Measurements from ENCODE around the gene CACNA1F. TPM values are rescaled to one million over a fixed set of nuclear protein-coding genes. Genes with fewer than 3 reads are reported as not detected.
A peak's percentile ranks its signal among the peaks of the same experiment; 100 is the strongest.

Gene CACNA1F
- 0.48 TPM for polyA plus RNA-seq (2013, experiment 1 of 2)
- polyA plus RNA-seq (2013, experiment 2 of 2): 0.46 TPM

- Histone ChIP-seq H3K9me3 (ENCODE audit: control insufficient read depth, low read length) (no peaks in the 10 kb centered on the region), H3K27ac (ENCODE audit: low read depth, low read length, severe bottlenecking) (no peak within 1 kb of the TSS), H3K36me3 (ENCODE audit: control insufficient read depth, insufficient read depth, low read length) (no peaks in the 10 kb centered on the region), H3K4me3 (ENCODE audit: extremely low read depth, insufficient read depth, low read length, poor library complexity, severe bottlenecking) (no peak within 1 kb of the TSS), H3K4me1 (ENCODE audit: control insufficient read depth, insufficient read depth, low read length, poor library complexity, severe bottlenecking) (no peaks in the 10 kb centered on the region)
- WGBS, 2 experiments (ENCODE audit: insufficient coverage in 2 of 2): no CpG with 5 or more reads among the region's 9 CpGs
These were observed at the start of gene CACNA1F for GRCh38 chrX:49233176-49233575. TSS of gene CACNA1F (minus strand) at chrX:49233340. CDS start at chrX:49233309, 31 bp downstream.

- 12 to 44% methylated on average over 3 to 7 of the region's 11 CpGs for WGBS, 2 experiments (ENCODE audit: insufficient coverage in 2 of 2)
- Histone ChIP-seq H3K27ac (ENCODE audit: low read depth, low read length, severe bottlenecking) (no peak overlapping the region), H3K9me3 (ENCODE audit: control insufficient read depth, low read length) (no peaks in the 10 kb centered on the region), H3K36me3 (ENCODE audit: control insufficient read depth, insufficient read depth, low read length) (no peaks in the 10 kb centered on the region), H3K4me3 (ENCODE audit: extremely low read depth, insufficient read depth, low read length, poor library complexity, severe bottlenecking) (no peak overlapping the region), H3K4me1 (ENCODE audit: control insufficient read depth, insufficient read depth, low read length, poor library complexity, severe bottlenecking) (no peaks in the 10 kb centered on the region)
These were observed 49.5 kb upstream of the CACNA1F start for GRCh38 chrX:49282647-49283011.

- Histone ChIP-seq H3K9me3 (ENCODE audit: control insufficient read depth, low read length) (no peaks in the 10 kb centered on the region), H3K4me3 (ENCODE audit: extremely low read depth, insufficient read depth, low read length, poor library complexity, severe bottlenecking) (no peak overlapping the region), H3K27ac (ENCODE audit: low read depth, low read length, severe bottlenecking) (no peak overlapping the region), H3K4me1 (ENCODE audit: control insufficient read depth, insufficient read depth, low read length, poor library complexity, severe bottlenecking) (no peaks in the 10 kb centered on the region), H3K36me3 (ENCODE audit: control insufficient read depth, insufficient read depth, low read length) (no peaks in the 10 kb centered on the region)
- WGBS, 2 experiments (ENCODE audit: insufficient coverage in 2 of 2): 100% methylated on average over 1 of the region's 3 CpGs; no CpG with 5 or more reads in 1 of the 2 experiments
These were observed 44.9 kb upstream of the CACNA1F start for GRCh38 chrX:49278081-49278480.

GRCh38 chrX:49277535-49277830, 44.3 kb upstream of the CACNA1F start:
- no CpG with 5 or more reads among the region's 3 CpGs for WGBS, 2 experiments (ENCODE audit: insufficient coverage in 2 of 2)
- no peaks in the 10 kb centered on the region for H3K4me1 ChIP-seq (ENCODE audit: control insufficient read depth, insufficient read depth, low read length, poor library complexity, severe bottlenecking)

GRCh38 chrX:49276671-49277534, 43.8 kb upstream of the CACNA1F start:
- Histone ChIP-seq H3K27ac (ENCODE audit: low read depth, low read length, severe bottlenecking) (no peak overlapping the region), H3K36me3 (ENCODE audit: control insufficient read depth, insufficient read depth, low read length) (peaks cover 4% of the 10 kb centered on the region), H3K9me3 (ENCODE audit: control insufficient read depth, low read length) (no peaks in the 10 kb centered on the region), H3K4me3 (ENCODE audit: extremely low read depth, insufficient read depth, low read length, poor library complexity, severe bottlenecking) (no peak overlapping the region), H3K4me1 (ENCODE audit: control insufficient read depth, insufficient read depth, low read length, poor library complexity, severe bottlenecking) (no peaks in the 10 kb centered on the region)
- WGBS, 2 experiments (ENCODE audit: insufficient coverage in 2 of 2): 92 to 95% methylated on average over 10 to 14 of the region's 19 CpGs

More at GRCh38 chrX:49277535-49277830, 44.3 kb upstream of the CACNA1F start:
- H3K36me3 ChIP-seq (ENCODE audit: control insufficient read depth, insufficient read depth, low read length): peaks cover 2% of the 10 kb centered on the region
- no peaks in the 10 kb centered on the region for H3K9me3 ChIP-seq (ENCODE audit: control insufficient read depth, low read length)
- no peak overlapping the region for H3K4me3 ChIP-seq (ENCODE audit: extremely low read depth, insufficient read depth, low read length, poor library complexity, severe bottlenecking)
- H3K27ac ChIP-seq (ENCODE audit: low read depth, low read length, severe bottlenecking): no peak overlapping the region

GRCh38 chrX:49276207-49276606, 43.1 kb upstream of the CACNA1F start:
- WGBS, 2 experiments (ENCODE audit: insufficient coverage in 2 of 2): no CpG with 5 or more reads among the region's 1 CpG
- peaks cover 8% of the 10 kb centered on the region for H3K36me3 ChIP-seq (ENCODE audit: control insufficient read depth, insufficient read depth, low read length)

GRCh38 chrX:49273181-49273727, 40.1 kb upstream of the CACNA1F start:
- no CpG with 5 or more reads among the region's 8 CpGs for WGBS, 2 experiments (ENCODE audit: insufficient coverage in 2 of 2)
- Histone ChIP-seq H3K36me3 (ENCODE audit: control insufficient read depth, insufficient read depth, low read length) (peaks cover 12% of the 10 kb centered on the region), H3K9me3 (ENCODE audit: control insufficient read depth, low read length) (no peaks in the 10 kb centered on the region), H3K4me3 (ENCODE audit: extremely low read depth, insufficient read depth, low read length, poor library complexity, severe bottlenecking) (no peak overlapping the region), H3K27ac (ENCODE audit: low read depth, low read length, severe bottlenecking) (no peak overlapping the region), H3K4me1 (ENCODE audit: control insufficient read depth, insufficient read depth, low read length, poor library complexity, severe bottlenecking) (no peaks in the 10 kb centered on the region)

More at GRCh38 chrX:49276207-49276606, 43.1 kb upstream of the CACNA1F start:
- H3K9me3 ChIP-seq (ENCODE audit: control insufficient read depth, low read length): no peaks in the 10 kb centered on the region
- H3K27ac ChIP-seq (ENCODE audit: low read depth, low read length, severe bottlenecking): no peak overlapping the region
- H3K4me1 ChIP-seq (ENCODE audit: control insufficient read depth, insufficient read depth, low read length, poor library complexity, severe bottlenecking): no peaks in the 10 kb centered on the region
- H3K4me3 ChIP-seq (ENCODE audit: extremely low read depth, insufficient read depth, low read length, poor library complexity, severe bottlenecking): no peak overlapping the region

- Histone ChIP-seq H3K4me3 (ENCODE audit: extremely low read depth, insufficient read depth, low read length, poor library complexity, severe bottlenecking) (no peak overlapping the region), H3K27ac (ENCODE audit: low read depth, low read length, severe bottlenecking) (no peak overlapping the region), H3K4me1 (ENCODE audit: control insufficient read depth, insufficient read depth, low read length, poor library complexity, severe bottlenecking) (no peaks in the 10 kb centered on the region), H3K36me3 (ENCODE audit: control insufficient read depth, insufficient read depth, low read length) (peaks cover 12% of the 10 kb centered on the region), H3K9me3 (ENCODE audit: control insufficient read depth, low read length) (no peaks in the 10 kb centered on the region)
- 82 to 100% methylated on average over 1 to 3 of the region's 6 CpGs for WGBS, 2 experiments (ENCODE audit: insufficient coverage in 2 of 2)
These were observed 39.3 kb upstream of the CACNA1F start for GRCh38 chrX:49272421-49272820.

- WGBS, 2 experiments (ENCODE audit: insufficient coverage in 2 of 2): 100% methylated on average over 1 of the region's 2 CpGs; no CpG with 5 or more reads in 1 of the 2 experiments
- Histone ChIP-seq H3K4me1 (ENCODE audit: control insufficient read depth, insufficient read depth, low read length, poor library complexity, severe bottlenecking) (no peaks in the 10 kb centered on the region), H3K27ac (ENCODE audit: low read depth, low read length, severe bottlenecking) (no peak overlapping the region), H3K9me3 (ENCODE audit: control insufficient read depth, low read length) (no peaks in the 10 kb centered on the region), H3K4me3 (ENCODE audit: extremely low read depth, insufficient read depth, low read length, poor library complexity, severe bottlenecking) (no peak overlapping the region), H3K36me3 (ENCODE audit: control insufficient read depth, insufficient read depth, low read length) (peaks cover 12% of the 10 kb centered on the region)
These were observed 38.2 kb upstream of the CACNA1F start for GRCh38 chrX:49271341-49271740.

- WGBS, 2 experiments (ENCODE audit: insufficient coverage in 2 of 2): 45 to 56% methylated on average over 19 to 43 of the region's 66 CpGs
- H3K9me3 ChIP-seq (ENCODE audit: control insufficient read depth, low read length): no peaks in the 10 kb centered on the region
- H3K4me3 ChIP-seq (ENCODE audit: extremely low read depth, insufficient read depth, low read length, poor library complexity, severe bottlenecking): peak overlapping the region; percentile 49
- H3K4me1 ChIP-seq (ENCODE audit: control insufficient read depth, insufficient read depth, low read length, poor library complexity, severe bottlenecking): no peaks in the 10 kb centered on the region
- H3K27ac ChIP-seq (ENCODE audit: low read depth, low read length, severe bottlenecking): peak overlapping the region; percentile 96
- H3K36me3 ChIP-seq (ENCODE audit: control insufficient read depth, insufficient read depth, low read length): peaks cover 12% of the 10 kb centered on the region
These were observed 37.2 kb upstream of the CACNA1F start for GRCh38 chrX:49270249-49270921.
